ENCODE results near the gene PTTG1IP.

- no peak for TF ChIP-seq CTCF (IDR thresholded peaks at IDR 0.05)
- TF ChIP-seq EZH2 (IDR thresholded peaks at IDR 0.05; ENCODE audit: borderline replicate concordance, insufficient read depth, low read depth, low read length, poor library complexity, severe bottlenecking), result no peak
Observed at GRCh38 chr21:44905728-44906090, 32.2 kb upstream of the PTTG1IP start.
